CD8-positive, alpha-beta memory T cell (primary cell): ENCODE data around the gene PDZD2. TPM values are rescaled to one million over a fixed set of nuclear protein-coding genes. Genes with fewer than 3 reads are reported as not detected.

Experiments
- CTCF ChIA-PET: fragments of 350-600 bp; sonication (Branson Sonifier 250); formaldehyde crosslinking; loops from one replicate; lab custom pipeline; 2021; ENCODE audit warnings: antibody characterized with exemption; lab: Charles Lee
- POLR2A ChIA-PET: fragments of 350-600 bp; sonication (Branson Sonifier 250); formaldehyde crosslinking; loops from one replicate; lab custom pipeline; 2021; ENCODE audit warnings: antibody characterized with exemption; lab: Charles Lee
- DNase-seq, 5 donors: peaks; one replicate each; pipeline versions ENCODE4 v3.0.0 to v3.0.0-alpha.2; 2020 to 2022; ENCODE audit warnings: mixed read lengths in 1 of 5
- H3K27ac ChIP-seq: one replicate; pipeline ENCODE4 v1.7.0; 2013; ENCODE audit warnings: low read depth, mild to moderate bottlenecking, low read length, moderate library complexity
- H3K27me3 ChIP-seq: 2 replicates; pipeline ENCODE4 v1.7.0; 2013; ENCODE audit warnings: low read length, mild to moderate bottlenecking; ENCODE audit not compliant: insufficient read depth, poor library complexity, severe bottlenecking
- H3K36me3 ChIP-seq: 2 replicates; pipeline ENCODE4 v1.7.0; 2013; ENCODE audit warnings: mild to moderate bottlenecking, low read length, moderate library complexity; ENCODE audit not compliant: insufficient read depth
- H3K4me1 ChIP-seq: 2 replicates; pipeline ENCODE4 v1.7.0; 2013; ENCODE audit warnings: mild to moderate bottlenecking, low read length, moderate library complexity; ENCODE audit not compliant: insufficient read depth
- H3K4me3 ChIP-seq: 2 replicates; pipeline ENCODE4 v1.7.0; 2013; ENCODE audit warnings: mild to moderate bottlenecking, low read length
- H3K9me3 ChIP-seq: 2 replicates; pipeline ENCODE4 v1.7.0; 2013; ENCODE audit warnings: mild to moderate bottlenecking, low read length
- H3K27ac Mint-ChIP-seq, 8 donors: one replicate each; pipeline ENCODE4 v1.8.0; 2020 to 2021; ENCODE audit warnings: mixed read lengths in 8 of 8, mild to moderate bottlenecking in 6 of 8, inconsistent platforms in 3 of 8, moderate library complexity in 3 of 8
- H3K27me3 Mint-ChIP-seq, 2 donors: one replicate each; pipeline ENCODE4 v1.8.0; 2020 to 2021; ENCODE audit warnings: mixed read lengths in 2 of 2, mild to moderate bottlenecking in 1 of 2, moderate library complexity in 1 of 2
- H3K36me3 Mint-ChIP-seq, 3 donors: one replicate each; pipeline ENCODE4 v1.8.0; 2020 to 2021; ENCODE audit warnings: mixed read lengths in 3 of 3, inconsistent platforms in 1 of 3, mild to moderate bottlenecking in 1 of 3
- H3K4me1 Mint-ChIP-seq, 3 donors: one replicate each; pipeline ENCODE4 v1.8.0; 2020 to 2021; ENCODE audit warnings: mixed read lengths in 3 of 3, inconsistent platforms in 1 of 3, mild to moderate bottlenecking in 1 of 3
- H3K4me3 Mint-ChIP-seq, 7 donors: one replicate each; pipeline ENCODE4 v1.8.0; 2020 to 2021; ENCODE audit warnings: mixed read lengths in 7 of 7, mild to moderate bottlenecking in 6 of 7, moderate library complexity in 4 of 7, inconsistent platforms in 2 of 7
- H3K9me3 Mint-ChIP-seq, 5 donors: one replicate each; pipeline ENCODE4 v1.8.0; 2020 to 2022; ENCODE audit warnings: mixed read lengths in 5 of 5, mild to moderate bottlenecking in 3 of 5, moderate library complexity in 2 of 5, inconsistent platforms in 1 of 5
- polyA plus RNA-seq: library from polyadenylated mRNA; unstranded; fragments of 300-500 nt; fragmentation: Illumina TruSeq; gene quantifications from one replicate; pipeline ENCODE4 v1.2.3, GENCODE V29; 2021
- total RNA-seq, 2 experiments: library from RNA; stranded (reverse); gene quantifications; one replicate each; pipeline ENCODE4 v1.2.3, GENCODE V29; 2021

PDZD2 gene
- total and polyA plus RNA-seq, 3 experiments from 2014 or later = 0.15 to 0.40 (median 0.27) TPM

- Mint-ChIP-seq H3K36me3 (peaks cover 0 to 2% (median 0%) of the 10 kb centered on the region in 3 donors), H3K4me3 (no peak overlapping the region), H3K4me1 (no peaks in the 10 kb centered on the region), H3K27me3 (peaks cover 3 to 13% of the 10 kb centered on the region in 2 donors), H3K27ac (no peak overlapping the region), H3K9me3 (peaks cover 0 to 4% (median 0%) of the 10 kb centered on the region in 5 donors)
- no peak overlapping the region for H3K4me3 ChIP-seq
- ChIA-PET CTCF (no interaction called here), POLR2A (no interaction called here)
- no peaks in the 10 kb centered on the region for H3K9me3 ChIP-seq
- no peak overlapping the region for H3K27ac ChIP-seq
- no peaks in the 10 kb centered on the region for H3K4me1 ChIP-seq
- no peak for DNase-seq
- no peaks in the 10 kb centered on the region for H3K36me3 ChIP-seq
- no peaks in the 10 kb centered on the region for H3K27me3 ChIP-seq
These were observed 351.2 kb downstream of the PDZD2 start for GRCh38 chr5:31990081-31990650.

- Mint-ChIP-seq H3K4me1 (no peaks in the 10 kb centered on the region), H3K4me3 (no peak overlapping the region), H3K27me3 (peaks cover 4 to 13% of the 10 kb centered on the region in 2 donors), H3K9me3 (peaks cover 0 to 4% (median 0%) of the 10 kb centered on the region in 5 donors), H3K27ac (no peak overlapping the region), H3K36me3 (peaks cover 0 to 2% (median 0%) of the 10 kb centered on the region in 3 donors)
- Histone ChIP-seq H3K36me3 (no peaks in the 10 kb centered on the region), H3K9me3 (no peaks in the 10 kb centered on the region), H3K4me1 (no peaks in the 10 kb centered on the region), H3K27ac (no peak overlapping the region), H3K27me3 (no peaks in the 10 kb centered on the region), H3K4me3 (no peak overlapping the region)
- DNase-seq = no peak
- POLR2A ChIA-PET = no interaction called here
- CTCF ChIA-PET = no interaction called here
These were observed 351.8 kb downstream of the PDZD2 start for GRCh38 chr5:31990701-31991110.

- Histone ChIP-seq H3K4me3 (no peak overlapping the region), H3K36me3 (no peaks in the 10 kb centered on the region), H3K27ac (no peak overlapping the region), H3K27me3 (no peaks in the 10 kb centered on the region), H3K9me3 (no peaks in the 10 kb centered on the region), H3K4me1 (no peaks in the 10 kb centered on the region)
- POLR2A ChIA-PET = no interaction called here
- CTCF ChIA-PET = no interaction called here
- DNase-seq = no peak
- Mint-ChIP-seq H3K36me3 (peaks cover 0 to 2% (median 0%) of the 10 kb centered on the region in 3 donors), H3K4me3 (no peak overlapping the region), H3K27me3 (peaks cover 4 to 13% of the 10 kb centered on the region in 2 donors), H3K4me1 (no peaks in the 10 kb centered on the region), H3K27ac (no peak overlapping the region), H3K9me3 (peaks cover 0 to 4% (median 0%) of the 10 kb centered on the region in 5 donors)
These were observed 353.4 kb downstream of the PDZD2 start for GRCh38 chr5:31992377-31992776.

GRCh38 chr5:31993165-31993961 is 354.4 kb downstream of the PDZD2 start:
- Histone ChIP-seq H3K4me3 (no peak overlapping the region), H3K27me3 (no peaks in the 10 kb centered on the region), H3K27ac (no peak overlapping the region), H3K4me1 (no peaks in the 10 kb centered on the region), H3K9me3 (no peaks in the 10 kb centered on the region), H3K36me3 (no peaks in the 10 kb centered on the region)
- Mint-ChIP-seq H3K27me3 (peaks cover 4 to 9% of the 10 kb centered on the region in 2 donors), H3K9me3 (no peaks in the 10 kb centered on the region), H3K27ac (no peak overlapping the region), H3K4me3 (no peak overlapping the region), H3K4me1 (no peaks in the 10 kb centered on the region), H3K36me3 (no peaks in the 10 kb centered on the region)
- no peak for DNase-seq
- ChIA-PET POLR2A (no interaction called here), CTCF (no interaction called here)

GRCh38 chr5:31995006-31995405 is 356.1 kb downstream of the PDZD2 start:
- ChIA-PET POLR2A (no interaction called here), CTCF (no interaction called here)
- H3K27me3 Mint-ChIP-seq = peaks cover 8 to 9% of the 10 kb centered on the region in 2 donors

GRCh38 chr5:31995714-31996113 is 356.8 kb downstream of the PDZD2 start:
- H3K36me3 ChIP-seq = no peaks in the 10 kb centered on the region
- Mint-ChIP-seq H3K4me1 (no peaks in the 10 kb centered on the region), H3K27me3 (peaks cover 6 to 8% of the 10 kb centered on the region in 2 donors), H3K4me3 (no peak overlapping the region), H3K9me3 (no peaks in the 10 kb centered on the region), H3K27ac (no peak overlapping the region), H3K36me3 (no peaks in the 10 kb centered on the region)
- no peaks in the 10 kb centered on the region for H3K9me3 ChIP-seq
- ChIA-PET POLR2A (no interaction called here), CTCF (no interaction called here)
- no peak overlapping the region for H3K4me3 ChIP-seq
- DNase-seq = no peak
- no peaks in the 10 kb centered on the region for H3K27me3 ChIP-seq
- no peaks in the 10 kb centered on the region for H3K4me1 ChIP-seq
- no peak overlapping the region for H3K27ac ChIP-seq

More at GRCh38 chr5:31995006-31995405, 356.1 kb downstream of the PDZD2 start:
- Mint-ChIP-seq H3K4me3 (no peak overlapping the region), H3K4me1 (no peaks in the 10 kb centered on the region), H3K36me3 (no peaks in the 10 kb centered on the region), H3K9me3 (no peaks in the 10 kb centered on the region), H3K27ac (no peak overlapping the region)
- H3K9me3 ChIP-seq = no peaks in the 10 kb centered on the region
- H3K4me3 ChIP-seq = no peak overlapping the region
- no peaks in the 10 kb centered on the region for H3K36me3 ChIP-seq
- H3K27me3 ChIP-seq = no peaks in the 10 kb centered on the region
- no peaks in the 10 kb centered on the region for H3K4me1 ChIP-seq
- DNase-seq = no peak
- H3K27ac ChIP-seq = no peak overlapping the region

- H3K27ac Mint-ChIP-seq = no peak overlapping the region
- no peak overlapping the region for H3K4me3 Mint-ChIP-seq
- Histone ChIP-seq H3K4me1 (no peaks in the 10 kb centered on the region), H3K36me3 (no peaks in the 10 kb centered on the region), H3K27me3 (no peaks in the 10 kb centered on the region), H3K27ac (no peak overlapping the region), H3K9me3 (no peaks in the 10 kb centered on the region), H3K4me3 (no peak overlapping the region)
- ChIA-PET POLR2A (no interaction called here), CTCF (no interaction called here)
- peaks cover 0 to 2% (median 0%) of the 10 kb centered on the region in 5 donors for H3K9me3 Mint-ChIP-seq
- no peaks in the 10 kb centered on the region for H3K4me1 Mint-ChIP-seq
- H3K36me3 Mint-ChIP-seq = no peaks in the 10 kb centered on the region
- no peak for DNase-seq
- H3K27me3 Mint-ChIP-seq = peaks cover 0 to 8% of the 10 kb centered on the region in 2 donors
These were observed 358.0 kb downstream of the PDZD2 start for GRCh38 chr5:31996909-31997308.

GRCh38 chr5:31999470-31999869 is 360.5 kb downstream of the PDZD2 start:
- H3K27me3 ChIP-seq = no peaks in the 10 kb centered on the region
- H3K36me3 Mint-ChIP-seq = no peaks in the 10 kb centered on the region
- no peak for DNase-seq
- no peak overlapping the region for H3K27ac Mint-ChIP-seq
- H3K27ac ChIP-seq = no peak overlapping the region
- no peak overlapping the region for H3K4me3 Mint-ChIP-seq
- H3K27me3 Mint-ChIP-seq = peaks cover 0 to 8% of the 10 kb centered on the region in 2 donors
- H3K9me3 Mint-ChIP-seq = peaks cover 0 to 2% (median 0%) of the 10 kb centered on the region in 5 donors
- H3K9me3 ChIP-seq = no peaks in the 10 kb centered on the region
- H3K36me3 ChIP-seq = no peaks in the 10 kb centered on the region
- no peaks in the 10 kb centered on the region for H3K4me1 Mint-ChIP-seq
- H3K4me3 ChIP-seq = no peak overlapping the region
- ChIA-PET POLR2A (no interaction called here), CTCF (no interaction called here)
- H3K4me1 ChIP-seq = no peaks in the 10 kb centered on the region
